GM04504 (cell line): ENCODE data around the gene SIGLEC10.
"Not testable (repeated sequence)": the region's sequence is repeated elsewhere in the genome, so short reads cannot be mapped to it uniquely, and the experiment has no call there.

ENCODE experiments used
- DNase-seq: peaks from one replicate; pipeline ENCODE4 v3.0.0-alpha.2; 2012; ENCODE audit warnings: low read depth

SIGLEC10 gene

GRCh38 chr19:51439021-51439465 lies 21.6 kb upstream of the SIGLEC10 start:
- no peak for DNase-seq

GRCh38 chr19:51434456-51434855 lies 17.0 kb upstream of the SIGLEC10 start:
- DNase-seq: no peak

DNA sequence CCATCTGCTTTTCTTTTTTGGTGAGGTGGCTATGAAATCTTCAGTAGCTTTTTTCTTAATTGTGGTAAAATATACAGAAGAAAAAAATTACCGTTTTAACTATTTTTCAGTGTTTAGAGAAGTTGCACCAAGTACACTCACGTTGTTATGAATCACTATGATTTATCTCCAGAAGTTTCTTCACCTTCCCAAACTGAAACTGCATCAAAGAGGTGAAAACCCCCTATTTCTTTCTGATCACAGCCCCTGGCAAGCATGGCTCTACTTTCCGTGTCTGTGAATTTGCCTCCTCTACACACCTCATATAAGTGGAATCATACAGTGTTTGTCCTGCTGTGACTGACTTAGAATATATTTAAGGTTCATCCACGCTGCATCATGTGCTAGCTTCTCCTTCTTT lies 15.6 kb upstream of the SIGLEC10 start:
- DNase-seq: no peak

GRCh38 chr19:51431124-51431523 lies 13.7 kb upstream of the SIGLEC10 start:
- DNase-seq: no peak

DNA sequence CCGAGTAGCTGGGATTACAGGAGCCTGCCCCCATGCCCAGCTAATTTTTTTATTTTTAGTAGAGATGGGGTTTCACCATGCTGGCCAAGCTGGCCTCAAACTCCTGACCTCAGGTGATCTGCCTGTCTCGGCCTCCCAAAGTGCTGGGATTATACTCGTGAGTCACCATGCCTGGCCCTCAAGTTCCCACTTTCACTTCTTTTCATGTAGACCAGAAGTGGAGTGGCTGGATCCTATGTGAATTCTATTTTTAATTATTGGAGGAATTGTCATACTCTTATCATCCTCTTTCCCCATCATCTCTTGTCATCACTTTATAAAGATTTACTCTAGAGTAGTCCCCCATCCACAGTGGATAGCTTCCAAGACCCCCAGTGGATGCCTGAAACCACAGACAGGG lies 12.8 kb upstream of the SIGLEC10 start:
- no peak for DNase-seq

DNA sequence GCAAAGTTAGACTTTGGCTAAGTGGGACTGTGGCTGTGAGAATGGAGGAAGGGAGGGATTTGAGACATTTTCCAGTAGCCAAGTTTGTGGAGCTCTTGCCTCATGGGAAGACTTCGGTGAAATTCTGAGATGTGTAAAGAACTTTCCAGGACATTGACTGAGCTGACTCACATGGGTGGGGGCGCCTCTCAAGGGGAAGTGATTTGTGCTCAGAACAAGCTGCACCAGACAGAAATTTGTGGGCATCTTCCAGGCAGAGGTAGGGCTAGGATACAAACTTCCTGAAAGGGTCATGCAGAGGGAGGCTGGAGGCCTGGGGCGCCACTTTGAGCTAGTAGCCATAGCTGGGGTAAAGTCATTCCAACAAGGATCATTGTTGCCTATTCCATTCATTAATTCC lies 9.8 kb upstream of the SIGLEC10 start:
- no peak for DNase-seq

- DNase-seq: no peak
Measured at GRCh38 chr19:51422053-51422448, 4.6 kb upstream of the SIGLEC10 start.

DNA sequence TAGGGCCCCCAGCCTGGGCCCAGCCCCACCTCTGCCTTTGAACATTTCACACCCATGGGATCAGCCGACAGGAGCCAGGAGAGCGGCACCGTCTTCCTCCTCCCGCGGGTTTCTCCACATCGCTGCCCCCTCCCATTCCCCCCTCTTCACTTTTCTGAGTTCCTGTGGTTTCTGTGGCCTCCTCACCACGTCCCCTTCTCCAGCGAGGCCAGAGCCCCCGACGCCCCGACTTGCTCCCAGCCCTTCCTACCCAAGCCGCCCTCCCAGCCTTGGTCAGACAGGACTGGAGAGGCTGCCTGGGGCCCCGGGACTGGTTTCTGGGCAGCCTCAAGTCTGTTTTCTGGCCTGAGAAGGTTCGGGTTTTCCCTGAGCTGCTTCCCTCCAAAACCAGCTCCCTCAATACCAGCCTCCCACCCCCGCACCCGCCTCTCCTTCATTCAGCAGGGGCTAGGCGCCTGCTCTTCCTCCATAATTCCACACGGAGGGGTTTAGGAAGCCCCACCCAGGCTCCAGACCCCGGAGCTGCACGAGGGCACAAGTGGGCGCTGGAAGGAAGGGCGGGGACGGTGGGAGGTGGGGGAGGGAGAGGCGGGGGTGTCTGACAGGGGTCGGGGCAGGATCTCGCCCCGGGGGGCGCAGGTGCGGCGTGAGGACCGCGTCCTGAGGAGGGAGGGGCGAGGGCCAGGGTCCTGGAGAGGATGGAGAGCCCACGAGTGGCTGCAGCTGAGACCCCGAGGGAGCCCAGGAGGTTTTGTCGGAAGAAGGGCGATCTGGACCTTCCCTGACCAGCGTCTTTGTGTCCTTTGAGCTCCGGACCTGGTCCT lies 4.0 kb upstream of the SIGLEC10 start:
- no peak for DNase-seq

DNA sequence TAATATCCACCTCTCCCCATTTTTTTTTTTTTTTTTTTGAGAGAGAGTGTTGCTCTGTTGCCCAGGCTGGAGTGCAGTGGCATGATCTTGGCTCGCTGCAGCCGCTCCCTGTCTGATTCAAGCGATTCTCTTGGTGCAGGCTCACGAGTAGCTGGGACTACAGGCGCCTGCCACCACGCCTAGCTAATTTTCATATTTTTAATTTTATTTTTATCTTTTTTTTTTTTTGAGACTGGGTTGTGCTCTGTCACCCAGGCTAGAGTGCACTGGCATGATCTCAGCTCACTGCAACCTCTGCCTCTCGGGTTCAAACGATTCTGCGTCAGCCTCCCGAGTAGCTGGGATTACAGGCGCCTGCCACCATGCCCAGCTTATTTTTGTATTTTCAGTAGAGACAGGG lies 3.1 kb upstream of the SIGLEC10 start:
- DNase-seq: not testable (repeated sequence)

- no peak for DNase-seq
Measured at GRCh38 chr19:51418707-51419106, 1.3 kb upstream of the SIGLEC10 start.

GRCh38 chr19:51417810-51418157 lies 342 bp upstream of the SIGLEC10 start:
- no peak for DNase-seq

GRCh38 chr19:51416422-51416821 lies 1.0 kb downstream of the SIGLEC10 start:
- not testable (repeated sequence) for DNase-seq

DNA sequence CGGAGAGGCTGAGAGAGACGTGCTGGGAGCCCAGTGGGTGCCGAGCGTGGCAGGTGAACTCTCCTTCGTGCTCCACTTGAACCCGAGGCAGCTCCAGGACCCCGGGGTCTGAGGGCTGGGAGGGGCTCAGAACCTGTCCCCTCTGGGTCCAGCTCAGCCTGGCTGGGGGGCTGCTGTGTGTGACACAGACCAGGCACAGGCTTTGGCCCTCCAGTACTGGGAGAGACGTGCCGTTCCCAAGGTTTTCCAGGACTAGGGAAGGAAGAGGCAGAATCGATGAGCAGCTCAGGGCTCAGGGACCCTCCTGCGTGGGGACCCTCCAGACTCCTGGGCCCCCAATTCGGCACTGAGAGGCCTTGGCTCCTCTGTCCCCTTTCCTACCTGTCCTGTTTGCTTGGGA lies 2.3 kb downstream of the SIGLEC10 start:
- DNase-seq: no peak

DNA sequence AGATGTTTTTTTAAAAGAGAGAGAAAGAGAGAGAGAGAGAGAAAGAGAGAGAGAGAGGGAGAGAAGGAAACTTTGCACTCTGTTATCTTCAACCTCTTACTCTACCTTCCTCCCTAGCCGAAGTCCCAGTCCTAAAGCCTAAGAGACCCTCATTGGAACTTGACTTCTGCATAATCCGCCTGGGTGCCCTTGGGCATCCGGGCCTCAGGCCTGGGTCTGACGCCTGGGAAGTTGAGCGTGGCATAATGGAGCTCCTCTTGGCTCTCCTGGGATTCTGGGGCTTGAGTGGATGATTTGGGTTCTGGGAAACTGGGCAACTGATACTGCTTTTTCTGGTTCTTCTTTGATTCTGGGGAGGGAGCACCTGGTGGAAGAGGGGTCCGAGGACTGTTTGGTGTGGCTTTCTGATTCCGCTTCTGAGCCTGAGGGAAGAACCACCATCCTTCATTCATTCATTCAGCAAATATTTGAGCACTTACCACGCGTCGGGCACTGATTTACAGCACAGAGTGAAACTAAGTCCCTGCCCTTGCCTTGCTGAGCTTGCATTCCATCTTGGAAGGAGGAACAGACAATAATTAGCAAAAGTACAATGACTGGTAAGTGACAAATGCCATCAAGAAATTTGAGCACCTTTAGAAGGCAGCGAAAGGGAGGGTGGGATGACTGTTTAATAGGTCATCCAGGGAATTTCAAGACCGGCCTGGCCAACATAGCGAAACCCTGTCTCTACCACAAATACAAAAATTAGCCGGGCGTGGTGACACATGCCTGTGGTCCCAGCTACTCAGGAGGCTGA lies 6.3 kb downstream of the SIGLEC10 start:
- no peak for DNase-seq

GRCh38 chr19:51407511-51408131 lies 9.8 kb downstream of the SIGLEC10 start:
- no peak for DNase-seq

GRCh38 chr19:51402117-51402516 lies 15.3 kb downstream of the SIGLEC10 start:
- no peak for DNase-seq

- DNase-seq: not testable (repeated sequence)
Measured at GRCh38 chr19:51399936-51400335, 17.5 kb downstream of the SIGLEC10 start.

- DNase-seq: no peak
Measured at GRCh38 chr19:51399231-51399630, 18.2 kb downstream of the SIGLEC10 start.

- DNase-seq: no peak
Measured at GRCh38 chr19:51398096-51398704, 19.2 kb downstream of the SIGLEC10 start.

DNA sequence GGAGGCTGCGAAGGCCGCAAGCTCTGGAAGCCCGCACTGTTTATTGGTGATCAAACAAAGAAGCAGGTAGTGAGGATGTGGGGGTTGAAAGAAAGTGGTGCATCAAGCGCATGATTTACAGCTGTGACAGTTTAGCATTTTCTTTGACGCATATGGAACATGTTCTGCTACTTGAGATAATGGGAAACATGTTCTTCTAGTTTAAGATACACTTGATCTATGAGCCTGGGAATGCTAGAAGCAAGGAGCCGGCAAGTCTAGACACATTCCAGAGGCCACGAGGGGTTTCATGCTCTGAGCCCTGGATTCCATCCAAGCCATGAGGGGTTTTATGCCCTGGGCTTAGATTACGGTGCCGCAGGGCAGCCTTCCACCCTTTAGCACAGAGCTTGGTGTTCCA lies 20.0 kb downstream of the SIGLEC10 start:
- not testable (repeated sequence) for DNase-seq

DNA sequence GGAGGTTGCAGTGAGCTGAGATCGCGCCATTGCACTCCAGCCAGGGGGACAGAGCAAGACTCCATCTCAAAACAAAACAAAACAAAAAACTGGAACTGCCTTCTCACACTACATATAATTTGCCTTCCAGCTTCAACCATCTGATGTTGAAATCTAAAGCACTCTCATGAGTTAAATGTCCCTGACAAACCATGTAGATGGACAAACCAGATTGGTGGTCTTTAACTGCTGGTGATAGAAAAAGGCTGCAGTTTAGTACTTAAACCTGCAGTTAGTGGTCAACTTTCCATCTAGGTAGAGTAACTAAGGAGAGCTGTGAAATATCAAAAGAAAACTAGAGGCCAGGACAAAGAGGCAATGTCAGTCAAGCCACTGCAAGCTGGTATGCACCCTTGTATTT lies 21.3 kb downstream of the SIGLEC10 start:
- no peak for DNase-seq

DNA sequence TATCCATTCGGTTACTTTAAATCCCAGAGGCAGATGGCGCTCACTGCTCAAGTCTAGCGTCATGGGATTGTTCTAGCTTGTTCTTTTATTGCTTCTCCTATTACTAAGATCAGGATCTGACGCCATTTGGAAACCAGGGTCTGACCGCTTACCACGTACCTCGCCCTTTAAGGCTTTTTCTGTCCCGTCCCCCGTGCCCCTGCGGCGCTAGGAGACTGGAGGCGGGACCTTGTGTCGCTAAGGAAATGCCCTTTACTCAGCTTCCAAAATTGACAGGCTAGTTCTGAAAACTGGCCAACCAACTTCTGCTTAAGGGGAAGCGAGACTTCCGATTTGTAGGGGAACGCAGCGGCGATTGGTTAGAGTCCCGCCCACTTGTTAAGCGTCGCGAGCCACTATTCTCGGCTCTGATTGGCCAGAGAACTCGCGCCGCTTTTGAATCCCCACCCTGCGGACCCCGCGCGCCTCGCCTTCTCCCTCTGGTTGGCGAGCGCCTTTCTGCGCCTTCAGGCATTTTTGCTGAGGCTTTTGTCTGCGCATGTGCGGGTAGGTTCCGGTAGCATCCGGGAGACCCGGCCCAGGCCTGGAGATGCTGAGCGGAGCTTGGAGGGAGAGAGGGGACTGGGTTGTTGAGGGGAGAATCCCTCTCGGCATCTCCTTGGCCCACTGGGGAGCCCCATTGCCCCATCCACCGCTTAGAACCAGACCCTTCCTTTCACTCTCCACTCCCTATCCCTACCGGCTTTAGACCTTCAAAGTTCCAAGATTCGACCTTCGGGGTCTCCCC lies 23.2 kb downstream of the SIGLEC10 start:
- peak; percentile 97 for DNase-seq
